ENCODE results near the gene CATSPER1. TPM values are rescaled to one million over a fixed set of nuclear protein-coding genes. Genes with fewer than 3 reads are reported as not detected.
"Not testable (repeated sequence)": the region's sequence is repeated elsewhere in the genome, so short reads cannot be mapped to it uniquely, and the experiment has no call there.

Gene CATSPER1
- total RNA-seq, 1 donor from 2014 or later, result 0.51 TPM

DNA sequence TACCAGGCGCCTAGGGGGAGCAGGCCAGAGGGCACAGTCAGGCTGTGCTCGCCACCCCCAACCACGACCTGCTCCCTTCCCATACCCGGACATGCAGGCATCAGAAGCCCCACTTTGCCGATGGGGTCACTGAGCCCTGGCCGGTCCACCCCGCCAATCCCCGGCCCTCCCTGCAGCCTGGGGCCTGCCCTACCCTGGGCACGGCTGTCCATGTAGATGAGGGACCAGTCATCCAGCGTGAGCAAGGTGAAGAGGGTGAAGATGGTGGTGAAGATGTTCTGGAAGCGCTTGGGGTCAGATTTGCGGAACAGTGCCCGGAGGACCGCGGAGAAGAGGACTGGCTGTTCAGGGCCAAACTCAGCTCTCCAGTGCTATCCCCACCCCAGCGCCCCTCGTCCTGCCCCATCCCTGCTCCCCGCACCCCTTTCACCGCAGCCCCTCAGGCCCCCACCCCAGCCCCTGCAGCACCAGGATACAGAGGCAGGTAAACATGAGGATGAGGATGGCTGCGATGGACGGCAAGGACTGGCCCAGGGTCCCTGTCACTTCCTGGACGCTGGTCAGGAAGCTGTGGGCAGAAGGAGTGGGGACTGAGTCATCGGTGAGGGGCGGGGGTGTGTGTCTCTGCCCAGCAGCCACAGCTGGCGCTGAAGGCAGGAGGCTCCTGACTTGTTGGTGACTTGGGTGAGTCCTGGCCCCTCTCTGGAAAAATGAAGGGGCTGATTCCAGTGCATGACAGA lies 5.5 kb downstream of the CATSPER1 start:
- no peak for DNase-seq (ENCODE audit: low spot score)

DNA sequence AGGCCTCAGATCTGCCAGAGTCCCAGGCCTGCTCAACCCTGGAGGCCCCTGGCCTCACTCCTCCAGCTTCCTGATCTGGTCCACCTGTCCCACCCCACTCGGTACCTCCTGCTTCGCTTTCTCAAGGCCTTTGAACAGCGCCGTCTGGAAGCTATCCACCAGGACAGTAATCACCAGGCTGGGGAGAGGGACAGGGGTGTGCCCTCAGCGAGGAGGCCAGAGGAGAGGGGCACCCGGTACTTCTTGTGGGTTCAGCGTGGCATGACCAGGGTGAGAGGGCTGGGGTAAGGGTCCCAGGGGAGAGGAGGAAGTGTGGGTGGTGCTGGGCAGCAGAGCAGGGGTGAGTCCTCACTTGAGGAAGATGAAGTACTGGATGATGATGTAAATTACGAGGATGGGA lies 6.1 kb downstream of the CATSPER1 start:
- DNase-seq (ENCODE audit: low spot score), result no peak

DNA sequence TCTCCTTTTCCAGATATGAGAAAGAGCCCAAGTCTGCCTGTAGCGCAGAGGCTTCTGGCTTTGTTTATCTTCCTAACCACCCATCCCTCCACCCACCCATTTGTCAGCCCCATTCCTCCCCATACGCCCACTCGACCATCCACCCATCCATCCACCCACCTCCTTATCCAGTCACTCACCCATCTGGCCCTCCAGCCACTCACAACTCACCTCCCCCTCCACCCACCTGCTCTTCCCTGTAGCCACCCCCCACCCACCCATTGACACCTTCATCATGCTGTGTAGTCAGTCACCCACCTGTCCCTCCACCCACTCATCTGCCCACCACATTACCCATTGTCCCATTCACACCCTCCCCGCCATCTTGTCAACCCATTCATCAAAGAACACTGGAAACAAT lies 9.0 kb downstream of the CATSPER1 start:
- no peak for DNase-seq (ENCODE audit: low spot score)

DNA sequence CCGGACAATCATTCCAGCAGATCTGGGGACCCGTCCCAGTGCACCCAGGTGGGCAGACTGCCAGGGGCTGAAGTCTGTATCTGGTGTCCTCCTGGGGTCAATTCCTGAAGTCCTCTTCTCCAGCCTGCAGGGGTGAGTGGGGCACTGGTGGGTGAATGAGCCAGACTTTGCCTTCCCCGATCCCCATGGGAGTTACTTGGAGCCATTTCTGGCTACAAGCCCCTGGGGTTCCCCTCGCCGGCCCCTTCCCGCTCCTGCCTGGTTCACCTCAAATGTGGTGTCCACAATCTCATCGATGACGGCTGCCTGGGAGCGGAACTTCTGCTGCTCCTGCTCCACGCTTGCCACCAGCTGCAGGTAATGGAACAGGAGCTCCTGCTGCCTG lies 9.5 kb downstream of the CATSPER1 start:
- DNase-seq (ENCODE audit: low spot score), result no peak

DNA sequence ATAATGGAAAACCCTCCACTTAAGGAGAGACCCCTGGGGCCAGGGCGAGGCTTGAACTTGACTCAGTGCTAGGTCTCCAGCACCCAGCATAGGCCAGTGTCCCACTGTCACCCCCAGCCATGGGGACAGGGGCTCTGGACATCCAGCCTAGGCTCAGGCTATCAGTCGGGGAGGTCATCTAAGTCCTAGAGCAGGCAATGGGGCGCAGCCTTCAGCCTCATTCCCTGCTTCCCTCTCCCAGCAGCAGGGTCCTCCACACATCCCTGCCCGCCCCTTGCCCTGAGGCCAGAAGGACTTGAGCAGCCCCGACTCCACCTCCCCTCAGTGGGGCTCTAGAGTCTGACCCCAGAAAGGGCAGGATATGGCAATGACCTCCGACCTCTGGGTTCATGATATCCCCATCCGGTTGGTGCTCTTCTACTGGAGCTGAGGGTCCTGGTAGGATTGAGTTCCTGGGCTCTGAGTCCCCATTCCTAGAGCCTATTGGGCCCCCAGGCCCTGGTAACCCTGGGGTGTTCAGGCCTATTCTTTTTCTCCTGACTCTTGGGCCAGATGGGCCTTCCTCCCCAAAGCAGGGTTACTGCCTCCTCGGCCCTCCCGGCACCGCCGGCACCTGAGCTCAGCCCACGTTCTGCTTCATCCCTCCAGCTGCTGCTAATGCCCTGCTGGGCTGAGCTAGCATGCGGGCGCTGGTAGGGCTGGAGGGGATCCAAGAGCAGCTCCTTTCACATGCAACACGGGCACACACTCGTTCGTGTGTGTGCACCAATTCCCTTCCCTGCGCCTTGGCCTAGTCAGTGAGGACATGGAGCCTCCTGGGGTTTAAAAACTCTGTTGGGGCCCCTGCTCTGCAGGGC lies 10.1 kb downstream of the CATSPER1 start:
- DNase-seq (ENCODE audit: low spot score), result no peak

DNA sequence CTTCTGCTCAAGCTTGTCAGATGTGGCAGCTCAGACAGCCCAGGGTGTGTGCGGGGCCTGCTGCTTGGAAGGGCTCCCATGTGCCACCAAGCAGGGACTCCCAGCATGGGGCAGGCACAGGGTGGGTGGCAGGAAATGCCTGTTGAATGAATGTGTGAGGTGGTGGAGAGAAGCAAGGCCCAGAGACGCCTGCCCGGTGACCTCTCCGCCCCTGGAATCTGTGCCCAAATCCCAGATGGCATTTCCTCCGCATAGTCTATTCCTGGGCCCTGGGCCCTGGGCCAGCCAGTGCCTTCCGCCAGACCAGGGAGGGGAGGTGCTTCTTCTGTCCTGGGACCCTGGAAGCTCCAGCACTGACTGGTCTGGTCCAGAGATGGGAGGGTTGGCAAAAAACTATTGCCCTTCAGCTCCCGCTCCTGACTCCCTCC lies 10.8 kb downstream of the CATSPER1 start:
- DNase-seq (ENCODE audit: low spot score), result no peak

DNA sequence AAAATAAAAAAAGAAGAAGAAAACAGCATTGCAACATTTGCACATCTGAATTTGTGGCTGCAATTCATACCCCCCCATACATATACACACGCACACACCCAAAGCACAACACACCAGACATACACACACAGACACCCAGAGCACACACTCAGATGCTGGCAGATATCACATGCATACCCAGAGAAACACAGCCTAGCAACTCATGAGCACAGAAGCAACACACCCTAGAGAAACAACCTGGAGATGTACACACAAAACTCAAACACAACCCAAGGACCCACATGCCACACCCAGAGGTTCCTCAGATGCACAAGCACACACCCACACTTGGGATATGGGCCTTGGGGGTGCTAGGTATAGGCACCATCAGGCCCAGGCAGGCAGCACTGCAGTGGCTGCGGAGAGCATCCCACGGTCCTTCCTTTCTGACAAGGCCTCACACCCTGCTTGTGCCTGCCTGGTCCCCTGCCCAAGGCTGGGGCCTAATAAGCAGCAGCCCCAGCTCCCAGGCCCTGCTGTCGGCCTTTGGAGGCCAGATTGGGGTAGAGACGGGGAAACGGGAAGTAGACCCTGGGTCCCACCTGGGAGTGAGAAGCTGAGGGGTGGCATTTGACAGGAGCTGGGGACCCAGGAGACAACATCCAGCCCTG lies 11.3 kb downstream of the CATSPER1 start:
- no peak for DNase-seq (ENCODE audit: low spot score)

DNA sequence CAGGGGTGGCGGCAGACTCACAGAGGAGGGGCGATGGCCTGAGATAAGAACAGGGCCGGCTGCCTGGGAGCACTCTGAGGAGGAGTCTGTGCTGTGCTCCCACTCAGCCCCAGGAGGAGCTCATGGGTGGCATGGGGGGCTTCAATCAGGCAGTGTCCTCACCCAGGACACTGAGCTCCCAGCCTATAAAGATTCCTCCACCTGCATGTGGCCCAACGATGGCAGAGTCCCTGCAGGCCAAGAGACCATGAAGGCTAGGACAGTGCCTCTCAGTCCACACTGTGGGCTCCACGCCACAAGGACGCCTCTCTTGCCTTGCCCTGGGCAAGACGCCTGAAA lies 12.5 kb downstream of the CATSPER1 start:
- no peak for DNase-seq (ENCODE audit: low spot score)

DNA sequence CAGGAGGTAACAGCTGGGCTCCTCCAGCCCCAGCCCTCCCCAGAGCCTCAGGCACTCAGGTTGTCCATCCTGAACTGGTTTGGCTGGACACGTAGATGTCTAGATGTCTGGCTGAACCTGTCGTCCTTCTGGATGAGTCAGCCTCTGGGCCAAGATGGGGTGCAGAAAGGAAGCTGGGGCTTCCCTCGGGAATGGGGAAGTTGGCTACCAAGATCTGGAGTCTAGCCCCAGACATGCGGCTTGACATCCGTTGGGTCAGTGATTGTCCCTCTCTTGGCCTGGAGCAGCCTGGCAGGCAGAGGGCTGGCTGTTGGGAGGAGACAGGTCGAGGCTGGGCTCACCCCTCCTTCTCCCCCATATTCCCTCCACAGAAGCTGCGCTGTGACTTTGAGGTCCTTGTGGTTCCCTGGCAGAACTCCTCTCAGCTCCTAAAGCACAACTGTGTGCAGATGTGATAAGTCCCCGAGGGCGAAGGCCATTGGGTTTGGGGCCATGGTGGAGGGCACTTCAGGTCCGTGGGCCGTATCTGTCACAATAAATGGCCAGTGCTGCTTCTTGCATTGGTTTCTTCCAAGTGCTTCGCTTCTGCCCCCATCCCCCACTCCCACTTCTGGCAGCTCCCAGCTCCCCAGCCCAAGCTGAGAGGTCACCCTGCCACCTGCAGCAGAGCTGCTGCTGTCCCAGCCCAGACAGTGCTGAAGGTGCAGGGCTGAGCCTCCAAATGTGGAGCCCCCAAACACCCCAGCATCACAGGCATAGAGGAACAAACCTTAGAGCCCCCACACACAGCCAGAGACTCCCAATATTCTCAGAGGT lies 13.1 kb downstream of the CATSPER1 start:
- no peak for DNase-seq (ENCODE audit: low spot score)

DNA sequence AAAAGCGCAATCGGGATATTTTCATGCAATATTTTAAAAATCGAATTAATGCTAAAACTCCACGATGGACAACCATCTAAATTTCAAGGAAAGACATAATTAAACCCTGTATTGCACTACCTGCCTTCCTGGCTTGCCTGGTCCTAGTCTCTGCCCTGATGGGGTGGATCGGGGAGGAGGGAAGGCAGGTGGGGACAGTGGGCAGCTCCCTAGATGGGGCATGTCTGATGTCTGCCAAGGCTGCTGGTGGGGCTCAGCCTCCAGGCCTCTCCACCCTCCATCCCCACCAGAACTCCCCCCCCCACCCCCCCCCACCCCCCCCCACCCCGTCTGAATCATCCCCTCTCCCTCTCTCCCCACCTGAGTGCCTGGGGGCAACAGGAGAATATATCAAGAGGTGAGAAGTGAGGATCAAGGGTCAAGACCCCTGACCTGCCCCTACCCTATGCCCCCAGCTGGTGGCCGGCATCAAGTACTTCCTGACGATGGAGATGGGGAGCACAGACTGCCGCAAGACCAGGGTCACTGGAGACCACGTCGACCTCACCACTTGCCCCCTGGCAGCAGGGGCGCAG lies 13.8 kb downstream of the CATSPER1 start:
- no peak for DNase-seq (ENCODE audit: low spot score)

DNA sequence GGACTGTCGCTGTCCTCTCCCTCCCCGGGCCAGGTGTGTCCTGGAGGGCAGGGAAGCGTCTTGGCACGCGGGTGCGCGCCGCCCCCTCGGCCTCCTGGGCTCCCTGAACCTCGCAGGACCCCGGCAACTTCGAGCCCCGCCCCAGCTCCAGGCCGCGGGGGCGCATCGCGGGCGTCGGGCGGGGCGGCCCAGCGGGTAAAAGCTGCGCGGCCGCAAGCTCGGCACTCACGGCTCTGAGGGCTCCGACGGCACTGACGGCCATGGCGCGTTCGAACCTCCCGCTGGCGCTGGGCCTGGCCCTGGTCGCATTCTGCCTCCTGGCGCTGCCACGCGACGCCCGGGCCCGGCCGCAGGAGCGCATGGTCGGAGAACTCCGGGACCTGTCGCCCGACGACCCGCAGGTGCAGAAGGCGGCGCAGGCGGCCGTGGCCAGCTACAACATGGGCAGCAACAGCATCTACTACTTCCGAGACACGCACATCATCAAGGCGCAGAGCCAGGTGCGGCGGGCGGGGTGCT lies 14.4 kb downstream of the CATSPER1 start, which contains the start of gene CST6:
CST6 (plus strand) TSS at position 224 of the 519 bp plus-strand sequence; CDS start at position 261, 37 bp downstream.
- DNase-seq (ENCODE audit: low spot score), result no peak

DNA sequence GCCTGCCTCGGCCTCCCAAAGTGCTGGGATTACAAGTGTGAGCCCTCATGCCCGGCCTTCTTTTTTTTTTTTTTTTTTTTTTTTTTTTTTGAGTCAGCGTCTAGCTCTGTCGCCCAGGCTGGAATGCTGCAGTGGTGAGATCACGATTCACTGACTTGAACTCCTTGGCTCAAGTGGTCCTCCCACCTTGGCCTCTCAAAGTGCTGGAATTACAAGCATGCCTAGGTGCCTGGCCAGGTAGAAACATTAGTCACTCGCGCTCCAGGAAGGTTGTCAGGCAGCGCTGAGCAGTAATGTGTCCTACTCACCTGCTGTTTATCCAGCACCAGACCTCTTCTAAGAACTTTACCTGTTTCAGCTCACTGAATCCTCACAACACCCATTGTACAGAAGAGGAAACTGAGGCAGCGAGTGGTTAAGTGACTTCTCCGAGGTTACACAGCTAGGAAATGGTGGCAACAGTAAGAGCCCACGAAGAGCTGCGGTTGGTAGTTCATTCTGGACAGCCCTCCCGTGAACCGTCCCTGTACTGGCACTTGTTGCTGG lies 15.0 kb downstream of the CATSPER1 start:
- DNase-seq (ENCODE audit: low spot score), result no peak

DNA sequence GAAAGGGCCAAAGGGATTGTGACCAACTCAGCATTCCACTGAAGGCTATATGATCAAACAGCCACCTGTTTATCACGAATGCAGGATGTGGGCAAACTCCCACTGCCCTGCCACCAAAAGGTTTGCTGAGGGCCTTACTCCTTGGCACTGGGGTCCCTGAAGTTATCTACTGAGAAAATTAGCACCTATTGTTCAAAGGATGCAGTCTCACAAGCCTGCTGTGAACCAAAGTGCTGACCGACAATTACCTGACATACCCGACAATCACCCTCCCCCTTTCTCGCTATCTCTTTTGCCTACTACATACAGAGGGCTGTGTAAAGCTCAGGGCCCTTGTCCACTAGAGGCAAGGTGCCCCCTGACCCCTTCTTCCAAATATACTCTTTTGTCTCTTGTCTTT lies 16.2 kb downstream of the CATSPER1 start:
- DNase-seq (ENCODE audit: low spot score), result not testable (repeated sequence)

DNA sequence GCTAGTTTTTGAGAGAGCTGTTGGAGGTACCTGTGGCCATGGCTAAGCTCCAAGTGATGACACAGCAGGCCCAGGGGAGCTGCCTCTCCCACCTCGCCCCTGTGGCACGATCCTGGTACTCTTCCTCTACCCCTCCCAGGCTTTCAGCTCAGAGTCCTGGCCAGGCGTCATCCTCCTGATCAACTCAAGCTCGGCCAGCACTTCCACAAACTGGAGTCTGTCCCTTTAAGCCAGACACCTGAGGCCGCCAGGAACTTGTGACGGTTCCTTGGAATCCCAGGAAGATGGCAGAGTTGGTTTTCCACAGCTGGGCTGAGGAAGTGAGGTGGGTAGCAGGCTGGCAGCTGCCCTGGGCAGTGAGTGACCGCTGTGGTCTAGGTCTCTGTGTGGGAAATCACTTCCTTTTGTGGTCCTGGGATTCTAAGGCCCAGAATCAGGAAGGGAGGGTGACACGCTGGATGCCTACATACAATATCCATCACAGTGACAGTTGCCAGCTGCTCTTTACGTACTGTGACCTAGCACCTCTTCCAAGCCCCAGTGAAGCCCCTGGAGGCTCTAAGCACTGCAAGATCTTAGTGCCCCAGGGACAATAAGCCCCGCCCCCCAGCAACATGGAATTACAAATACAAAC lies 17.7 kb downstream of the CATSPER1 start:
- DNase-seq (ENCODE audit: low spot score), result no peak

DNA sequence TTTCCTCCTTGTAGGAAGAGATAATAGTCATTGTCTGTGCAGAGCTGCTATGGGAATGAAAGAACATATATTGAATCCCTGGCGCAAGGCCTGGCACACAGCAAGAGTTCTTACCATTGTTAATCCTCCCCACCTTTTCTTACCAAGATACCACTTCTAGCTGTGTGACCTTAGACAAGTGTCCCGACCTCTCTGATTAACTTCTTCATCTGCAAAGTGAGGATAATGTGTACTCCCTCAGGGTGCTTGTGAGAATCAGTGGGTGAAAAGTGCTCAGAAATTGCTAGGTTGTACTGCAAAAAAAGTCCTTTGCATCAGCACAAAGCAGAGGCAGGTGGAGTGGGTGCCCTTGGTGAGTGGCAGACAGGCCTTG lies 18.2 kb downstream of the CATSPER1 start:
- DNase-seq (ENCODE audit: low spot score), result no peak

DNA sequence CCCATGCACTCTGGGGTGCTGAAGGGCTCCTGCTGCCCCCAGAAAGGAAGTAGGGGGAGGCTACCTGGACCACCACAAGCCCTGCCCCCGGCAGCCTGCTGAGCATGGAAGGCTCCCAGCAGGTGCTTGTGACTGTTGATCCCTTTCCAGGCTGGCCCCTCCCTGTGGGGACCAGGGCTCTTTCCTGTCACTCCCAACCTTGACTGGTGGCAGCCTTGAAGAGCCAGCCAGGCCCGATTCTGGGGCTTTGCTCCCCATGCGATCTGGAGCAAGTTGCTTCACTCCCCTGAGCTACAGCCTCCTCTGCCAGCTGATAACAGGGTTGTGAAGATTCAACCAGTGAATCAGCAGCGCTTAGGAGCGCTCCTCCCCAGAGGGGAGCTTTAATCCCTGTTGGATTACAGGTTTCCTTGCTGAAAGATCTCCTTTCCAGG lies 19.1 kb downstream of the CATSPER1 start:
- DNase-seq (ENCODE audit: low spot score), result no peak

DNA sequence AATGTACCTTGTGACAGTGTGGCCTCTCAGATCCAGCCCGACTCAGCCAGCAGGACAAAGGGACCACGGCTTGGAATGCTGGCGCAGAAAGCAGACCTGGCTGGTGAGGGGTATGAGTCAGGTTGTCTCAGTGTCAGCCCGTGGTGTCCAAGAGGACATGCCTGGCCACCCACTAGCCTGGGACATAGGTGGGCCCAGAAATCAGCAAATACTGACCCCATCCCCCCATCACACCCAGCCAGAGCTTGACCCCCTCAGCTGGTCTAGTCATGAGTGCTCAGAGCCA lies 19.4 kb downstream of the CATSPER1 start:
- DNase-seq (ENCODE audit: low spot score), result no peak

DNA sequence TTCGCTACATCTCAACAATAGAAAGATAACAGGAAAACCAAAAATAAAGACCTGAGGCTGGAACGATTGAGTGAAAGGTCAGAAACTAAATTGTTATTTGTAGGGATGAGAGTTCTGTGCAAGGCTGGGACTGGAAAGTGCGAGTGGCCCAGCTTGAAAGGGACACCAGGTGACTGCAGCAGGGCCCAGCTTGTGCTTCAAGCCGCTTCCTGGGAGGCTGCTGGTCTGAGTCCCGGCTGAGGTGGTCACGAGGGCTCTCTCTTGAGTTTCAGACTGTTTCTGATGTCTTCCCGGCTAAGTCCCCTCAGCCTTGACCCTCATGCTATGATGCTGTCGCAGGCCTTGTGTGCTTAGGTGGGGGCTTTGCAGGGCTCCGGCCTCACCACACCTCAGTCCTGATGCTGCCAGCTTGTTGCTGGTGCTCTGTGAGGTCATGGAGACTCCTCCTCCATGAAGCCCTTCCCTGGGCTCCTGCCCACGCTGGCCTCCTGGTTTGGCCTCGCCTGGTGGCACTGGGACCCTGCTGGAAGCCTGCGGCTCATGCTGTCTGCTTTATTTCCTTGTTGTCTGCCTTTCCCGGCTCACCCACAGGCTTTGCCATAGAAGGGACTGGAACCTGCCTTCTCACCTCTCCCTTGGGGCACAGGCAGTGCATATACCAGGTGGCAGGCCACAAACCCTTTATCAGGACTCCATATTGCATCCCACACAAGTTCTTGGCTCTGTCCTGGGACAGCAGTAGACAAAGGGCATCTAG lies 20.0 kb downstream of the CATSPER1 start:
- DNase-seq (ENCODE audit: low spot score), result no peak

DNA sequence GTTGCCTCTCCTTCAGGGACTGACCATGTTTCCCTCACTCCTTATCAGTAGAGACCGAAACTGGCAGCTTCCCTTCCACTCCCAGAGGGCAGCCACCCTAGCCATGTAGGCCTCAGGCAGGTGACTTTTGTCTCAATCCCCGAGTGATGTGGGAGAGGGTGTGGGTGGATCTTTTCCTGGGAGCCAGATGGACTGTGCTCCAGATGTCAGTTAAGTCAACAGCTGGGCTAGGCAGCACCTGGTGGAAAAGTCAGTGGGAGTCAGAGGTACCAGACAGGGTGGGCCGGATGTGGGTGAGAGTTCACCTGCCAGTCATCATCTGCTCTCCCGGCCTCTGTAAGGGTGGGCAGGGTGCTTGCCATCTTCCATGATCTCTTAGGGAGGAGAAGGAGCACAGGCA lies 22.1 kb downstream of the CATSPER1 start:
- DNase-seq (ENCODE audit: low spot score), result no peak
